ENCODE results near the gene SPATA6L.

DNA sequence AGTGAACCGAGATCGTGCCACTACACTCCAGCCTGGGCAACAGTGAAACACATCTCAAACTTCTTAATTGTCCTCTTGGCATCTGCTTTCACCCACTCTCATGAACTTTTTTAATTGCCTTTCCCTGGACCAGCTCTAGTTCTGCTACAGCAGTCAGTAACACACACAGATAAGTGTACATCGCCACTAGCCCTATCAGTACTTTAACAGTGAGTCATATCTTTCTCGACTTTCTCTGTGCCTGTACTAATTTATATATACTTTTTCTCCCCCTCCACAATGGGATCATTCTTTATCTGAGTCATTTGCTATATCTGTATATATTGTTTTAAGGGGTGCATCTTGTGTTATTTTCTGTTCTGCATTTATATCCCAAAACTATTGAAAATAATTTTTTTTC is 19.8 kb upstream of the SPATA6L start:
- TF ChIP-seq, protein P1, sequence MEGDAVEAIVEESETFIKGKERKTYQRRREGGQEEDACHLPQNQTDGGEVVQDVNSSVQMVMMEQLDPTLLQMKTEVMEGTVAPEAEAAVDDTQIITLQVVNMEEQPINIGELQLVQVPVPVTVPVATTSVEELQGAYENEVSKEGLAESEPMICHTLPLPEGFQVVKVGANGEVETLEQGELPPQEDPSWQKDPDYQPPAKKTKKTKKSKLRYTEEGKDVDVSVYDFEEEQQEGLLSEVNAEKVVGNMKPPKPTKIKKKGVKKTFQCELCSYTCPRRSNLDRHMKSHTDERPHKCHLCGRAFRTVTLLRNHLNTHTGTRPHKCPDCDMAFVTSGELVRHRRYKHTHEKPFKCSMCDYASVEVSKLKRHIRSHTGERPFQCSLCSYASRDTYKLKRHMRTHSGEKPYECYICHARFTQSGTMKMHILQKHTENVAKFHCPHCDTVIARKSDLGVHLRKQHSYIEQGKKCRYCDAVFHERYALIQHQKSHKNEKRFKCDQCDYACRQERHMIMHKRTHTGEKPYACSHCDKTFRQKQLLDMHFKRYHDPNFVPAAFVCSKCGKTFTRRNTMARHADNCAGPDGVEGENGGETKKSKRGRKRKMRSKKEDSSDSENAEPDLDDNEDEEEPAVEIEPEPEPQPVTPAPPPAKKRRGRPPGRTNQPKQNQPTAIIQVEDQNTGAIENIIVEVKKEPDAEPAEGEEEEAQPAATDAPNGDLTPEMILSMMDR (IDR thresholded peaks at IDR 0.05; ENCODE audit: insufficient read depth, low read length, poor library complexity, severe bottlenecking) = no peak
- no peak for TF ChIP-seq EZH2phosphoT487 (conservative IDR thresholded peaks at IDR 0.05; ENCODE audit: low read length)

Data from SU-DHL-6 (cell line).